Kasumi-1 (cell line): ENCODE measurements around the gene ITGB6.
"Not testable (repeated sequence)": the region's sequence is repeated elsewhere in the genome, so short reads cannot be mapped to it uniquely, and the experiment has no call there.

Experiments
- DNase-seq, 2 experiments: peaks; one replicate each; lab custom pipeline; 2025; lab: John Stamatoyannopoulos, UW

Gene ITGB6

GRCh38 chr2:160139991-160140390 lies 60.1 kb downstream of the ITGB6 start:
- no peak for DNase-seq

GRCh38 chr2:160139350-160139749 lies 60.7 kb downstream of the ITGB6 start:
- DNase-seq = no peak

- DNase-seq = no peak
These were observed 61.7 kb downstream of the ITGB6 start for GRCh38 chr2:160138406-160138805.

GRCh38 chr2:160137464-160137863 lies 62.6 kb downstream of the ITGB6 start:
- no peak for DNase-seq

GRCh38 chr2:160132761-160133160 lies 67.3 kb downstream of the ITGB6 start:
- DNase-seq = no peak

- no peak for DNase-seq
These were observed 73.3 kb downstream of the ITGB6 start for GRCh38 chr2:160126756-160127155.

- DNase-seq = no peak
These were observed 73.8 kb downstream of the ITGB6 start for GRCh38 chr2:160126315-160126714.

GRCh38 chr2:160125828-160126227 lies 74.2 kb downstream of the ITGB6 start:
- DNase-seq = no peak

GRCh38 chr2:160125366-160125765 lies 74.7 kb downstream of the ITGB6 start:
- DNase-seq = no peak

- no peak for DNase-seq
These were observed 75.5 kb downstream of the ITGB6 start for GRCh38 chr2:160124571-160124970.

- not testable (repeated sequence) for DNase-seq
These were observed 85.4 kb downstream of the ITGB6 start for GRCh38 chr2:160114721-160115120.

GRCh38 chr2:160114020-160114419 lies 86.1 kb downstream of the ITGB6 start:
- DNase-seq = no peak

GRCh38 chr2:160111951-160112798 lies 87.9 kb downstream of the ITGB6 start:
- no peak for DNase-seq

- DNase-seq = no peak
These were observed 89.3 kb downstream of the ITGB6 start for GRCh38 chr2:160110674-160111239.

GRCh38 chr2:160109939-160110673 lies 90.0 kb downstream of the ITGB6 start:
- DNase-seq = peak; percentile 94 to 96

- no peak for DNase-seq
These were observed 90.8 kb downstream of the ITGB6 start for GRCh38 chr2:160109243-160109642.

- DNase-seq = no peak
These were observed 91.4 kb downstream of the ITGB6 start for GRCh38 chr2:160108646-160109045.

- no peak for DNase-seq
These were observed 94.7 kb downstream of the ITGB6 start for GRCh38 chr2:160105366-160105765.

GRCh38 chr2:160104115-160104514 lies 96.0 kb downstream of the ITGB6 start:
- DNase-seq = no peak

GRCh38 chr2:160097326-160097725 lies 102.7 kb downstream of the ITGB6 start:
- no peak for DNase-seq

GRCh38 chr2:160096409-160096808 lies 103.7 kb downstream of the ITGB6 start:
- DNase-seq = no peak

GRCh38 chr2:160092445-160092844 lies 107.6 kb downstream of the ITGB6 start:
- no peak for DNase-seq

GRCh38 chr2:160091381-160091780 lies 108.7 kb downstream of the ITGB6 start:
- DNase-seq = no peak
